ENCODE results near the gene BRINP1.

GRCh38 chr9:119160551-119160950 lies 208.7 kb downstream of the BRINP1 start:
- TF ChIP-seq RNF2 (IDR thresholded peaks at IDR 0.05; ENCODE audit: borderline replicate concordance, low read depth, low read length, missing control alignments, poor library complexity, severe bottlenecking) (no peak), YY1 (IDR thresholded peaks at IDR 0.05; ENCODE audit: low read depth, low read length) (no peak), CBX5 (IDR thresholded peaks at IDR 0.05; ENCODE audit: low read depth, low read length) (no peak), EZH2 (IDR thresholded peaks at IDR 0.05; ENCODE audit: low read depth, low read length, severe bottlenecking) (no peak), ATF3 (IDR thresholded peaks at IDR 0.05; ENCODE audit: insufficient read depth, low read depth, low read length) (no peak), POLR2AphosphoS5 (IDR thresholded peaks at IDR 0.05; ENCODE audit: low read depth, low read length) (no peak), TAF7 (optimal IDR thresholded peaks at IDR 0.05; ENCODE audit: borderline replicate concordance, low read depth, low read length) (no peak), MAX (IDR thresholded peaks at IDR 0.05) (no peak), SP4 (IDR thresholded peaks at IDR 0.05; ENCODE audit: low read length) (no peak), RAD21 (IDR thresholded peaks at IDR 0.05 in 1 of 2, conservative IDR thresholded peaks at IDR 0.05 in 1 of 2; ENCODE audit: low read depth in 2 of 2, low read length in 2 of 2) (no peak), POLR2A (IDR thresholded peaks at IDR 0.05; ENCODE audit: control extremely low read depth in 1 of 2, low read depth in 2 of 2, low read length in 2 of 2) (no peak), HDAC2 (IDR thresholded peaks at IDR 0.05; ENCODE audit: borderline replicate concordance in 1 of 2, low read depth in 2 of 2, low read length in 2 of 2) (no peak)
- TF ChIP-seq, protein P1, sequence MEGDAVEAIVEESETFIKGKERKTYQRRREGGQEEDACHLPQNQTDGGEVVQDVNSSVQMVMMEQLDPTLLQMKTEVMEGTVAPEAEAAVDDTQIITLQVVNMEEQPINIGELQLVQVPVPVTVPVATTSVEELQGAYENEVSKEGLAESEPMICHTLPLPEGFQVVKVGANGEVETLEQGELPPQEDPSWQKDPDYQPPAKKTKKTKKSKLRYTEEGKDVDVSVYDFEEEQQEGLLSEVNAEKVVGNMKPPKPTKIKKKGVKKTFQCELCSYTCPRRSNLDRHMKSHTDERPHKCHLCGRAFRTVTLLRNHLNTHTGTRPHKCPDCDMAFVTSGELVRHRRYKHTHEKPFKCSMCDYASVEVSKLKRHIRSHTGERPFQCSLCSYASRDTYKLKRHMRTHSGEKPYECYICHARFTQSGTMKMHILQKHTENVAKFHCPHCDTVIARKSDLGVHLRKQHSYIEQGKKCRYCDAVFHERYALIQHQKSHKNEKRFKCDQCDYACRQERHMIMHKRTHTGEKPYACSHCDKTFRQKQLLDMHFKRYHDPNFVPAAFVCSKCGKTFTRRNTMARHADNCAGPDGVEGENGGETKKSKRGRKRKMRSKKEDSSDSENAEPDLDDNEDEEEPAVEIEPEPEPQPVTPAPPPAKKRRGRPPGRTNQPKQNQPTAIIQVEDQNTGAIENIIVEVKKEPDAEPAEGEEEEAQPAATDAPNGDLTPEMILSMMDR (IDR thresholded peaks at IDR 0.05; ENCODE audit: control extremely low read depth in 1 of 3, insufficient read depth in 1 of 3, low read depth in 1 of 3, low read length in 3 of 3): no peak
